22Rv1 (cell line): ENCODE results near the gene GAK.

ENCODE experiments used
- ZFX ChIP-seq: fragments of 450-650 bp; IDR thresholded peaks from 2 replicates; pipeline ENCODE4 v1.6.1; 2017; ENCODE audit warnings: antibody characterized with exemption, borderline replicate concordance
- TF ChIP-seq, protein P1 (sequence below): fragments of 450-650 bp; IDR thresholded peaks from 2 replicates; pipeline ENCODE4 v1.5.1; 2017; ENCODE audit warnings: mild to moderate bottlenecking

DNA sequence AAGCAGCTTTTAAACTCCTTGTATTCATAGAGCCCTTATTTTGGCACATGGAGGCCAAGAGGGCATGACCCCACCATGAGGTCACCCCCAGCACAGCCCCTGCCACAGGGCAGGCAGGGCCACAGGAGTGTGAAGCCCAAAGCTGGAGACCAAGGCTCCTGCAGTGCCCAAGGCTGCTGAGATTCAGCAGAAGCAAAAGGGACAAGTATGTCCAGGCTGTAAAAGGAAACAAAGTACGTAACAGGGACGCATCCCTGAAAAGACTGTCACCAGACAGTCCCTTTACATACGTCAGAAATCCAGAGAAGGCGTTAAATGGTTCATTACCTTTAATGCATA lies 18.9 kb downstream of the GAK start:
- TF ChIP-seq, protein P1, sequence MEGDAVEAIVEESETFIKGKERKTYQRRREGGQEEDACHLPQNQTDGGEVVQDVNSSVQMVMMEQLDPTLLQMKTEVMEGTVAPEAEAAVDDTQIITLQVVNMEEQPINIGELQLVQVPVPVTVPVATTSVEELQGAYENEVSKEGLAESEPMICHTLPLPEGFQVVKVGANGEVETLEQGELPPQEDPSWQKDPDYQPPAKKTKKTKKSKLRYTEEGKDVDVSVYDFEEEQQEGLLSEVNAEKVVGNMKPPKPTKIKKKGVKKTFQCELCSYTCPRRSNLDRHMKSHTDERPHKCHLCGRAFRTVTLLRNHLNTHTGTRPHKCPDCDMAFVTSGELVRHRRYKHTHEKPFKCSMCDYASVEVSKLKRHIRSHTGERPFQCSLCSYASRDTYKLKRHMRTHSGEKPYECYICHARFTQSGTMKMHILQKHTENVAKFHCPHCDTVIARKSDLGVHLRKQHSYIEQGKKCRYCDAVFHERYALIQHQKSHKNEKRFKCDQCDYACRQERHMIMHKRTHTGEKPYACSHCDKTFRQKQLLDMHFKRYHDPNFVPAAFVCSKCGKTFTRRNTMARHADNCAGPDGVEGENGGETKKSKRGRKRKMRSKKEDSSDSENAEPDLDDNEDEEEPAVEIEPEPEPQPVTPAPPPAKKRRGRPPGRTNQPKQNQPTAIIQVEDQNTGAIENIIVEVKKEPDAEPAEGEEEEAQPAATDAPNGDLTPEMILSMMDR: no peak
- TF ChIP-seq ZFX: no peak
